Panc1 (cell line): ENCODE measurements around the gene GPR157. TPM values are rescaled to one million over a fixed set of nuclear protein-coding genes. Genes with fewer than 3 reads are reported as not detected.
A peak's percentile ranks its signal among the peaks of the same experiment; 100 is the strongest.

Source experiments
- ATAC-seq: fragments of 200-7000 bp; cut with Tn5 transposase; 2 replicates; pipeline ENCODE4 v1.9.1; 2020; ENCODE audit warnings: mild to moderate bottlenecking, moderate library complexity
- BruUV-seq: library from RNA; stranded (reverse); fragments of 400-500 nt; replicated peaks from 2 replicates; lab custom pipeline; 2021; lab: Mats Ljungman, UMichigan
- CTCF ChIA-PET: fragments of 300-600 bp; sonication (Branson Sonifier 250); formaldehyde crosslinking; loops from one replicate; lab custom pipeline; 2022; ENCODE audit warnings: antibody characterized with exemption; lab: Charles Lee
- POLR2A ChIA-PET: fragments of 300-600 bp; sonication (Branson Sonifier 250); formaldehyde crosslinking; loops from one replicate; lab custom pipeline; 2022; ENCODE audit warnings: antibody characterized with exemption; lab: Charles Lee
- DNase-seq: peaks from one replicate; pipeline ENCODE4 v3.0.0-alpha.2; 2010; ENCODE audit warnings: low read depth, low spot score
- H3K27ac ChIP-seq: 2 replicates; pipeline ENCODE4 v1.5.1; 2011; ENCODE audit warnings: mild to moderate bottlenecking, low read length, inconsistent platforms
- H3K27me3 ChIP-seq: fragments of 200-500 bp; sonication (Bioruptor generic); 2 replicates; pipeline ENCODE4 v1.6.0; 2014; ENCODE audit warnings: low read length, inconsistent platforms; ENCODE audit not compliant: control insufficient read depth, insufficient read depth
- H3K36me3 ChIP-seq: fragments of 200-500 bp; sonication (Bioruptor generic); 2 replicates; pipeline ENCODE4 v1.5.1; 2014; ENCODE audit warnings: inconsistent platforms, mild to moderate bottlenecking, low read length, moderate library complexity; ENCODE audit not compliant: control insufficient read depth, insufficient read depth
- H3K4me1 ChIP-seq: 2 replicates; pipeline ENCODE4 v1.5.1; 2011; ENCODE audit warnings: inconsistent platforms, mild to moderate bottlenecking, low read length, moderate library complexity; ENCODE audit not compliant: control insufficient read depth, insufficient read depth
- H3K4me3 ChIP-seq, 2 experiments: 2 replicates each; pipeline ENCODE4 v1.5.1; 2011 to 2012; ENCODE audit warnings: low read depth in 2 of 2, low read length in 2 of 2, mild to moderate bottlenecking in 2 of 2, inconsistent platforms in 1 of 2, moderate library complexity in 1 of 2
- H3K9me3 ChIP-seq: fragments of 200-500 bp; sonication (Bioruptor generic); 2 replicates; pipeline ENCODE4 v1.5.1; 2014; ENCODE audit warnings: low read depth, mild to moderate bottlenecking, inconsistent platforms, low read length, moderate library complexity; ENCODE audit not compliant: control insufficient read depth, insufficient read depth
- CTCF ChIP-seq: fragments of 450-650 bp; IDR thresholded peaks from 2 replicates; pipeline ENCODE4 v1.5.1; 2017; ENCODE audit warnings: mild to moderate bottlenecking
- POLR2AphosphoS5 ChIP-seq: IDR thresholded peaks from 2 replicates; pipeline ENCODE4 v1.6.1; 2012; ENCODE audit warnings: mild to moderate bottlenecking, low read depth, low read length, moderate library complexity
- REST ChIP-seq, 2 experiments: IDR thresholded peaks; 2 replicates each; pipeline ENCODE4 v1.6.1; 2011 to 2012; ENCODE audit warnings: low read depth in 2 of 2, control low read depth in 1 of 2, low read length in 1 of 2, mild to moderate bottlenecking in 1 of 2, moderate library complexity in 1 of 2; ENCODE audit not compliant: insufficient read depth in 1 of 2
- SIN3A ChIP-seq: IDR thresholded peaks from 2 replicates; pipeline ENCODE4 v1.6.1; 2012; ENCODE audit warnings: low read depth, mild to moderate bottlenecking, low read length, moderate library complexity, borderline replicate concordance; ENCODE audit not compliant: insufficient read depth
- TCF7L2 ChIP-seq: IDR thresholded peaks from 2 replicates; pipeline ENCODE4 v1.6.1; 2011; ENCODE audit warnings: mild to moderate bottlenecking, low read depth, low read length, inconsistent platforms
- in situ Hi-C: cut with HindIII; loops from 2 replicates; pipeline ENCODE4 v1.10.0; 2016; ENCODE audit warnings: low sequenced_read_pairs, low pct_unique_long_range_greater_than_20kb
- intact Hi-C: fragments of 100-400 bp; cut with micrococcal nuclease; formaldehyde crosslinking; loops from one replicate; pipeline ENCODE4 v1.10.0; 2022; ENCODE audit not compliant: unreplicated experiment
- total RNA-seq: library from RNA; stranded (reverse); gene quantifications from one replicate; pipeline ENCODE4 v1.2.1, GENCODE V29; 2021; ENCODE audit not compliant: unreplicated experiment

The GPR157 gene
- total RNA-seq, 1 experiment from 2014 or later: 19.8 TPM

GRCh38 chr1:9058465-9058864 is 70.4 kb downstream of the GPR157 start:
- H3K36me3 ChIP-seq: no peaks in the 10 kb centered on the region
- H3K4me3 ChIP-seq: no peak overlapping the region
- ATAC-seq (no peak), DNase-seq (no peak)
- no TSS peak for BruUV-seq
- intact Hi-C loops (no loop called here), in situ Hi-C loops (no loop called here)
- TF ChIP-seq TCF7L2: no peak
- no peak for TF ChIP-seq REST (IDR thresholded peaks at IDR 0.05; ENCODE audit: insufficient read depth in 1 of 2, low read depth in 2 of 2, low read length in 1 of 2)
- no peak for TF ChIP-seq POLR2AphosphoS5
- TF ChIP-seq CTCF: no peak
- no peak overlapping the region for H3K27ac ChIP-seq
- ChIA-PET POLR2A (no interaction called here), CTCF (no interaction called here)
- no peaks in the 10 kb centered on the region for H3K27me3 ChIP-seq
- no peaks in the 10 kb centered on the region for H3K9me3 ChIP-seq
- no peaks in the 10 kb centered on the region for H3K4me1 ChIP-seq

- Histone ChIP-seq H3K27me3 (no peaks in the 10 kb centered on the region), H3K9me3 (no peaks in the 10 kb centered on the region), H3K27ac (no peak overlapping the region), H3K4me3 (no peak overlapping the region), H3K36me3 (no peaks in the 10 kb centered on the region), H3K4me1 (no peaks in the 10 kb centered on the region)
- DNase-seq: no peak
- no TSS peak for BruUV-seq
- in situ Hi-C loops: no loop called here
- intact Hi-C loops: no loop called here
- TF ChIP-seq CTCF: no peak
- TF ChIP-seq TCF7L2: no peak
- no peak for TF ChIP-seq SIN3A
- TF ChIP-seq POLR2AphosphoS5: no peak
- no peak for TF ChIP-seq REST (IDR thresholded peaks at IDR 0.05; ENCODE audit: insufficient read depth in 1 of 2, low read depth in 2 of 2, low read length in 1 of 2)
- CTCF ChIA-PET: no interaction called here
- POLR2A ChIA-PET: interaction anchor here (0.5 kb wide), 1 partner anchor 109 kb away, joined by 13 read pairs; no protein-coding TSS in a partner anchor
- ATAC-seq: 0 out of 2 replicates have a peak, but pooled peaks have one; percentile 57
These were observed 71.1 kb downstream of the GPR157 start for GRCh38 chr1:9057851-9058250.
